Measurements from ENCODE around the gene SMYD3. TPM values are rescaled to one million over a fixed set of nuclear protein-coding genes. Genes with fewer than 3 reads are reported as not detected.

The SMYD3 gene
- total and polyA plus RNA-seq, 9 of the 15 experiments (the other 6 are each of a cell fraction or from before 2014, with no cell fraction given), result 128 to 440 (median 197) TPM

GRCh38 chr1:245751116-245751515 is 756.0 kb downstream of the SMYD3 start:
- no peak overlapping the region for H3K4me3 ChIP-seq
- no peak overlapping the region for H2AFZ ChIP-seq (ENCODE audit: low read depth, low read length)
- H3K9me1 ChIP-seq (ENCODE audit: control insufficient read depth, insufficient read depth, low read length), result no peaks in the 10 kb centered on the region
- ATAC-seq, result no peak
- BruUV-seq (replicated peaks), result no TSS peak
- no peak overlapping the region for H3K4me2 ChIP-seq (ENCODE audit: insufficient read depth, low read length)
- H3K36me3 ChIP-seq (ENCODE audit: control insufficient read depth, insufficient read depth, low read length), result peaks cover 58% of the 10 kb centered on the region; the same call in 2 of the 3 replicates
- intact Hi-C loops (cut with micrococcal nuclease), result no loop called here
- H3K79me2 ChIP-seq (ENCODE audit: control insufficient read depth, insufficient read depth, low read length), result no peaks in the 10 kb centered on the region
- ChIA-PET CTCF (ENCODE audit: low intra/inter-chr PET ratio) (no interaction called here), POLR2A (interaction anchor here (0.7 to 0.9 kb wide), 2 partner anchors 9 to 263 kb away, joined by 3 read pairs; no protein-coding TSS in a partner anchor)
- in situ Hi-C loops (cut with MboI), result no loop called here
- WGBS (ENCODE audit: insufficient coverage, low coverage, missing lambda C conversion rate), result 81% methylated on average over 4 of the region's 4 CpGs
- no peak for FAIRE-seq
- no peaks in the 10 kb centered on the region for H3K4me1 ChIP-seq (replicated peaks in 1 of 2; ENCODE audit: control insufficient read depth in 2 of 2, insufficient read depth in 2 of 2, low read length in 2 of 2)
- TF ChIP-seq BRD9 (IDR thresholded peaks at IDR 0.05; ENCODE audit: low read depth, partially characterized antibody), result no peak
- TF ChIP-seq PRMT5 (CRISPR knock-in tag; IDR thresholded peaks at IDR 0.05), result no peak
- no peaks in the 10 kb centered on the region for H3K9me3 ChIP-seq (replicated peaks; ENCODE audit: control insufficient read depth, insufficient read depth, low read depth, low read length)
- no peak for DNase-seq (ENCODE audit: extremely low read depth in 1 of 4, low spot score in 3 of 4)
- H3K27ac ChIP-seq (ENCODE audit: extremely low read depth, low read depth, low read length), result no peak overlapping the region
- no peaks in the 10 kb centered on the region for H3K27me3 ChIP-seq (ENCODE audit: control insufficient read depth in 2 of 2, insufficient read depth in 2 of 2, low read length in 2 of 2)
- no peak overlapping the region for H3K9ac ChIP-seq (ENCODE audit: insufficient read depth in 1 of 2, low read depth in 2 of 2, low read length in 2 of 2)
- H4K20me1 ChIP-seq (replicated peaks; ENCODE audit: control insufficient read depth, insufficient read depth, low read length), result no peaks in the 10 kb centered on the region

DNA sequence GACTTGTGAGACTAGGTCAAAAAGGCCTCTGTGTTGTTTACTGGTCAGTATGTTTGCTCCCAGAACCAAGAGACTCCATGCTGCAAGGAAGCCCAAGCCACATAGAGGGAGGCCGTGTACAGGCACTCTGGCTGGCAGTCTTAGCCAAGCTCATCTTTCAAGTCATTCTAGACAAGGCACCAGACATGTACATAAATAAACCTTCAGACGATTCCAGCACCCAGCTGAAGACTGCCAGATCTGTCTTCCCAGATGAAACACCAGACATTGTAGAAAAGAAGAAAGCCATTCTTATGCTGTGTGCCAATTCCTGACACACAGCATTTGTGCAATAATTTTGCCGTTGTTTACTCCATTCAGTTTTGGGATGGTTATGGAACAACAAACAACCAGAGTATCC is 756.8 kb downstream of the SMYD3 start:
- in situ Hi-C loops (cut with MboI) (no loop called here), intact Hi-C loops (cut with micrococcal nuclease) (no loop called here)
- Histone ChIP-seq H3K79me2 (ENCODE audit: control insufficient read depth, insufficient read depth, low read length) (no peaks in the 10 kb centered on the region), H3K27me3 (ENCODE audit: control insufficient read depth in 2 of 2, insufficient read depth in 2 of 2, low read length in 2 of 2) (no peaks in the 10 kb centered on the region), H4K20me1 (replicated peaks; ENCODE audit: control insufficient read depth, insufficient read depth, low read length) (no peaks in the 10 kb centered on the region), H3K4me1 (replicated peaks in 1 of 2; ENCODE audit: control insufficient read depth in 2 of 2, insufficient read depth in 2 of 2, low read length in 2 of 2) (no peaks in the 10 kb centered on the region), H3K27ac (ENCODE audit: extremely low read depth, low read depth, low read length) (no peak overlapping the region), H2AFZ (ENCODE audit: low read depth, low read length) (no peak overlapping the region), H3K9me1 (ENCODE audit: control insufficient read depth, insufficient read depth, low read length) (no peaks in the 10 kb centered on the region), H3K36me3 (ENCODE audit: control insufficient read depth, insufficient read depth, low read length) (peaks cover 57% of the 10 kb centered on the region; the same call in 2 of the 3 replicates), H3K9me3 (replicated peaks; ENCODE audit: control insufficient read depth, insufficient read depth, low read depth, low read length) (no peaks in the 10 kb centered on the region), H3K4me3 (no peak overlapping the region), H3K9ac (ENCODE audit: insufficient read depth in 1 of 2, low read depth in 2 of 2, low read length in 2 of 2) (no peak overlapping the region), H3K4me2 (ENCODE audit: insufficient read depth, low read length) (no peak overlapping the region)
- ChIA-PET CTCF (ENCODE audit: low intra/inter-chr PET ratio) (no interaction called here), POLR2A (interaction anchor here (0.7 to 0.9 kb wide), 3 partner anchors 10 to 262 kb away, joined by 3 read pairs; no protein-coding TSS in a partner anchor)
- FAIRE-seq (no peak), DNase-seq (ENCODE audit: extremely low read depth in 1 of 4, low spot score in 3 of 4) (no peak), ATAC-seq (no peak)
- no TSS peak for BruUV-seq (replicated peaks)
- WGBS (ENCODE audit: insufficient coverage, low coverage, missing lambda C conversion rate), result 86% methylated on average over 3 of the region's 3 CpGs
- TF ChIP-seq CREBBP (IDR thresholded peaks at IDR 0.05; ENCODE audit: low read depth, low read length) (no peak), NEUROD1 (IDR thresholded peaks at IDR 0.05; ENCODE audit: borderline replicate concordance, low read depth, low read length, partially characterized antibody) (no peak), MYC (IDR thresholded peaks at IDR 0.05; ENCODE audit: low read depth, low read length) (no peak), MYC (CRISPR knock-in tag; IDR thresholded peaks at IDR 0.05; ENCODE audit: borderline replicate concordance, low read depth) (no peak), HCFC1 (IDR thresholded peaks at IDR 0.05; ENCODE audit: low read depth, low read length) (no peak), ZNF639 (CRISPR knock-in tag; conservative IDR thresholded peaks at IDR 0.05 in 1 of 2, IDR thresholded peaks at IDR 0.05 in 1 of 2) (no peak), FOXM1 (IDR thresholded peaks at IDR 0.05; ENCODE audit: low read depth) (no peak), FOXM1 (CRISPR knock-in tag; IDR thresholded peaks at IDR 0.05; ENCODE audit: low read depth) (no peak), SNIP1 (IDR thresholded peaks at IDR 0.05; ENCODE audit: low read depth) (no peak), SAP30 (IDR thresholded peaks at IDR 0.05; ENCODE audit: borderline replicate concordance, insufficient read depth, low read depth, low read length, poor library complexity, severe bottlenecking) (no peak), POLR3G (IDR thresholded peaks at IDR 0.05; ENCODE audit: extremely low read depth, insufficient read length, insufficient replicate concordance) (no peak), GABPB2 (CRISPR knock-in tag; conservative IDR thresholded peaks at IDR 0.05) (no peak), ZNF124 (CRISPR knock-in tag; IDR thresholded peaks at IDR 0.05) (no peak)

Data from K562 (cell line).